MM.1S (cell line): Measurements from ENCODE around the gene CCDC27.

Experiments
- EZH2phosphoT487 ChIP-seq: fragments of 300-600 bp; sonication (generic); IDR thresholded peaks from 2 replicates; pipeline ENCODE4 v1.6.1; 2018; ENCODE audit warnings: antibody characterized with exemption, low read length
- TF ChIP-seq, protein P1 (sequence below): fragments of 300-600 bp; sonication (generic); IDR thresholded peaks from 2 replicates; pipeline ENCODE4 v1.5.1; 2016; ENCODE audit warnings: antibody characterized with exemption, low read length, mixed read lengths

DNA sequence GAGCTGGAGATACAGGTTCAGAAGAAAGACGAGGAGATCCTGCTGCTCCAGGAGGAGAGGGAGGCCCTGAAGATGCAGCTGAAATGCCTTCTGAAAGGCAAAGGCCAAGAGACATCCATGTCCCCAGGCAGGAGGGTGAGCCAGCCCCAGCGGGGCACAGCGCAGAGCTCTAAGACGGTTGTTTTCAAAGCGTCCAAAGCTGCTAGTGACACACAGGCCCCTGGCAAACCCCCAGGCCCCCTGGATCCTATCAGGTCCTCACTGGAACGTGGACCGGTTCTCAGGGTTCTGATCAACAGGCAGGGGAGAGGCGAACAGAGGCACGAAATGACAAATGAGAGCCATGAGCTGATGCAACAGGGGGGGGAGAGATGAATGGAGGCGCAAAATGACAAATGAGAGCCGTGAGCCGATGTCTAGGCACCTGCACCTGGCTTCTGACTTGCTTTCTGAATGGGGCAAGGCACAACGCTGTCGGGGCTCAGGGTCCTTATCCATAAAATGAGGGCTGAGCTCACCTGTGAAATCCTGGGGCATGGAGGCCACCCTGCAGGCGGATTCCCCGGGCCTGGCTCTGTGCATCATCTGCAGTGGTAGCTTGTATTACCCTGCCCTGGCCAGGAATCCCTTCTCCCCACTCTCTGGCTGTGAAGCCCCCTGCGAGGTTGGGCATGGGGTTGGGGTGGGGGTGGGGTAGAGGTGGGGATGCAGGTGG is 9.2 kb downstream of the CCDC27 start:
- TF ChIP-seq, protein P1, sequence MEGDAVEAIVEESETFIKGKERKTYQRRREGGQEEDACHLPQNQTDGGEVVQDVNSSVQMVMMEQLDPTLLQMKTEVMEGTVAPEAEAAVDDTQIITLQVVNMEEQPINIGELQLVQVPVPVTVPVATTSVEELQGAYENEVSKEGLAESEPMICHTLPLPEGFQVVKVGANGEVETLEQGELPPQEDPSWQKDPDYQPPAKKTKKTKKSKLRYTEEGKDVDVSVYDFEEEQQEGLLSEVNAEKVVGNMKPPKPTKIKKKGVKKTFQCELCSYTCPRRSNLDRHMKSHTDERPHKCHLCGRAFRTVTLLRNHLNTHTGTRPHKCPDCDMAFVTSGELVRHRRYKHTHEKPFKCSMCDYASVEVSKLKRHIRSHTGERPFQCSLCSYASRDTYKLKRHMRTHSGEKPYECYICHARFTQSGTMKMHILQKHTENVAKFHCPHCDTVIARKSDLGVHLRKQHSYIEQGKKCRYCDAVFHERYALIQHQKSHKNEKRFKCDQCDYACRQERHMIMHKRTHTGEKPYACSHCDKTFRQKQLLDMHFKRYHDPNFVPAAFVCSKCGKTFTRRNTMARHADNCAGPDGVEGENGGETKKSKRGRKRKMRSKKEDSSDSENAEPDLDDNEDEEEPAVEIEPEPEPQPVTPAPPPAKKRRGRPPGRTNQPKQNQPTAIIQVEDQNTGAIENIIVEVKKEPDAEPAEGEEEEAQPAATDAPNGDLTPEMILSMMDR: no peak
- no peak for TF ChIP-seq EZH2phosphoT487
